GM12873 (cell line): ENCODE data around the gene SHC1.
A peak's percentile ranks its signal among the peaks of the same experiment; 100 is the strongest.

ENCODE experiments used
- CTCF ChIP-seq: IDR thresholded peaks from 2 replicates; pipeline ENCODE4 v1.5.1; 2012; ENCODE audit warnings: low read depth, mild to moderate bottlenecking, moderate library complexity, low read length, control low read depth; ENCODE audit not compliant: insufficient read depth; ENCODE audit errors: missing control alignments

The SHC1 gene

DNA sequence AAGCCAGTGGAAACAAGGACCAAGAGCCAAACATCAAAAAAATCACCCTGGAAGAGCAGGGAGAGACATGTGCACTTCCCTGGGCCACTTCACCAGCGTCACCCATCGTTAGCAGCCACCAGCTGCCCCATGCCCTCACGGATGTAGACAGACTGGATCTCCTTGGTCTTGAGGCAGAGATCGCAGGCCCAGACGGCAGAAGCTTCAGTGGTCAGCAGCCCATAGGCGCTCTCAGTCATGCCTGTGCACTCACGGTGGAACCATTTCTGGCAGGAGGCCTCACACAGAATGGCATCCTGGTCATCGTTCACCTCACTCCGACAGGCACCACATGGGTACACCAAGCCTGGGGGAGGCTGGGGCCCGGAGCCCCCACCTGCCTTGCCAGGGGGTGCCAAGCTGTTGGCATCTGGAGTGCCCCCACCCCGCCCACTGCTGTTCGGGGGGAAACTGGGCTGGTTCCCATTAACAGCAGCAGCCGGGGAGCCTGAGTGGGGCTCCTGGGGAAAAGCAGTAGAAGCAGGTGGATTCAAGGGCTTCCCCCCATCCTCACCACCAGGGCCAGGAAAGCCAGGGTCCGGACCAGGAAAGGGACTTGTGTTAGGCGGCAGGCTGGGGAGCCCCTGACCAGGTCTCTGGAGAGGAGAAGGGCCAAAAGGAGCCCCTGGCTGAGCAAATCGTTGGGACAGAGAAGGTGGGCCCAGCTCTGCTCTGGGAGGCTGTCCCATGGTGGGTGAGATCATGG is 11.7 kb downstream of the SHC1 start:
- TF ChIP-seq CTCF: no peak

GRCh38 chr1:154958036-154958435 is 12.5 kb downstream of the SHC1 start:
- TF ChIP-seq CTCF: no peak

- no peak for TF ChIP-seq CTCF
These were observed 13.4 kb downstream of the SHC1 start for GRCh38 chr1:154957091-154957657.

DNA sequence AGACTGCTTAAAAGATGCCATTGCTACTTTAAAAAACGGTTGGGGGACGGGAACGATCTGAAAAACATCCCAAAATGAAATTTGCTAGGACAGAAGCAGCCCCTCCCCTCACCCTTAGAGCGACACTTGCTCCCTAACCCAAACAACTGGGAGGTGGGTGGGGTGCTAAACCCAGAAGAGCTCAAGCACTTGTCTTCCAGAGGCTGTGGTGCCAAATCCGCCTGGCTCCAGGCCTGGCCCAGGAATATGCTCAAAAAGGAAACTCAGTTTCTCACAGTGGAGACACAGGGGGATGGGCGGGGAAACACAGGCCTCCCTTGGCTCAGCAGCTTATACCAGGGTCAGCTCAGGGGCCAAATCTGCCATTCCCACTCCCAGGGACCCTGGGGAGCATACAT is 14.0 kb downstream of the SHC1 start:
- no peak for TF ChIP-seq CTCF

GRCh38 chr1:154955718-154956543 is 14.6 kb downstream of the SHC1 start, which contains the start of gene PBXIP1:
TSS of gene PBXIP1 (minus strand) at chr1:154956099. CDS start at chr1:154953721, 2,378 bp downstream.
- TF ChIP-seq CTCF: peak; percentile 15

DNA sequence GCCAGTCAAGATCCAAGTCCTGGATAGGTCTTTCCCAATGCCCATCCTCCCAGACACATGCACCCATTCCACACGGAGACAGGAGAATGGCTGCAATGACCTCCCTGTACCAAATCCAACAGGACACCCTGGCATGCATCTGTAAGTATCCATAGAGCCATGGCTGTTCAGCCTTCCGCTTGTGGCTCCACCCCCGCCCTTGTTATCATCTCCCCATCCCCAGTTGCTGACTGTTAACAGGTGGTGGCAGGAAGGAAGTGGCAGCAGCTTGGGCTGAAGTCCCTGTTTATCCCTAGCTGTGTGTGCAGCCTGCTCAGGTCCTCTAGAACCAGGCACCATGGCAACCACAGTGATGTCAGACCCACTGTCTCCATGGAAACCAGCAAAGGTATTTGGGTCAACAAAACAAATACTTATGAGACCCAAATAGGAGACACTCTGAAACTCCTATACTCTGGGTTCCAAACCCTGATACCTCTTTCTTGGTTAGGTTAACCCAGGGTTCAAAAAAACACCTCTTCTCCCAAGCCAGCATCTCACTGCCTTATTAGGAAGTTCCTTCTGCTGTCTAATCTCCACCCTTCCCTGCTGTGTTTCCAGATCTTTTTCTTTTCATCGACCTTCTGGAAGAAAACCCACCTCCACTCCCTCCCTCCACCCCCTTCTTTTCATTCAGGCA is 15.4 kb downstream of the SHC1 start:
- TF ChIP-seq CTCF: no peak
